SK-N-SH treated with all-trans-retinoic acid at 6 μM for 48 hours (cell line): ENCODE results near the gene SLC35G4.
A peak's percentile ranks its signal among the peaks of the same experiment; 100 is the strongest.

Experiments used
- ATAC-seq: fragments of 200-7000 bp; cut with Tn5 transposase; 3 replicates; pipeline ENCODE4 v1.9.1; 2020; ENCODE audit warnings: mild to moderate bottlenecking, moderate library complexity
- ARNTL ChIP-seq: fragments of 450-650 bp; formaldehyde crosslinking; IDR thresholded peaks from 2 replicates; pipeline ENCODE4 v1.5.0; 2020; ENCODE audit warnings: low read depth, mild to moderate bottlenecking, moderate library complexity, borderline replicate concordance
- BACH2 ChIP-seq: fragments of 250-450 bp; sonication (Bioruptor Pico); IDR thresholded peaks from 2 replicates; pipeline ENCODE4 v1.9.0; 2021; ENCODE audit warnings: mild to moderate bottlenecking, borderline replicate concordance
- CSDC2 ChIP-seq: fragments of 250-450 bp; sonication (Bioruptor Pico); IDR thresholded peaks from 2 replicates; pipeline ENCODE4 v1.5.0; 2020; ENCODE audit warnings: mild to moderate bottlenecking, moderate library complexity
- ESRRG ChIP-seq: fragments of 250-450 bp; sonication (Bioruptor Pico); IDR thresholded peaks from 2 replicates; pipeline ENCODE4 v1.6.1; 2021; ENCODE audit warnings: mild to moderate bottlenecking
- GLIS3 ChIP-seq: fragments of 250-450 bp; sonication (Bioruptor Pico); IDR thresholded peaks from 2 replicates; pipeline ENCODE4 v1.5.0; 2020; ENCODE audit warnings: mild to moderate bottlenecking, moderate library complexity
- OSR1 ChIP-seq: fragments of 250-450 bp; sonication (Bioruptor Pico); IDR thresholded peaks from 2 replicates; pipeline ENCODE4 v1.8.0; 2022; ENCODE audit warnings: moderate library complexity, mild to moderate bottlenecking, inconsistent platforms
- PATZ1 ChIP-seq: fragments of 250-450 bp; sonication (Bioruptor Pico); IDR thresholded peaks from 2 replicates; pipeline ENCODE4 v1.8.0; 2020; ENCODE audit warnings: mild to moderate bottlenecking, moderate library complexity, borderline replicate concordance
- POU6F1 ChIP-seq: fragments of 250-450 bp; sonication (Bioruptor Pico); IDR thresholded peaks from 2 replicates; pipeline ENCODE4 v1.8.0; 2021; ENCODE audit warnings: low read depth, mild to moderate bottlenecking, moderate library complexity, borderline replicate concordance
- PPARA ChIP-seq: fragments of 250-450 bp; sonication (Bioruptor Pico); IDR thresholded peaks from 2 replicates; pipeline ENCODE4 v1.5.0; 2020; ENCODE audit warnings: mild to moderate bottlenecking, borderline replicate concordance
- RARB ChIP-seq: fragments of 250-450 bp; sonication (Bioruptor Pico); IDR thresholded peaks from 2 replicates; pipeline ENCODE4 v1.8.0; 2021; ENCODE audit warnings: mild to moderate bottlenecking, moderate library complexity
- SNAI2 ChIP-seq: fragments of 250-450 bp; sonication (Bioruptor Pico); IDR thresholded peaks from 2 replicates; pipeline ENCODE4 v1.5.0; 2020; ENCODE audit warnings: mild to moderate bottlenecking, moderate library complexity
- TCF4 ChIP-seq: fragments of 250-450 bp; sonication (Bioruptor Pico); IDR thresholded peaks from 2 replicates; pipeline ENCODE4 v1.8.0; 2021; ENCODE audit warnings: mild to moderate bottlenecking, moderate library complexity, borderline replicate concordance
- TOX ChIP-seq: fragments of 250-450 bp; sonication (Bioruptor Pico); IDR thresholded peaks from 2 replicates; pipeline ENCODE4 v1.8.0; 2021; ENCODE audit warnings: mild to moderate bottlenecking, moderate library complexity, borderline replicate concordance
- ZC3H10 ChIP-seq: fragments of 250-450 bp; sonication (Bioruptor Pico); IDR thresholded peaks from 2 replicates; pipeline ENCODE4 v1.5.1; 2021; ENCODE audit warnings: mild to moderate bottlenecking, moderate library complexity
- ZFP3 ChIP-seq: fragments of 250-450 bp; sonication (Bioruptor Pico); IDR thresholded peaks from 2 replicates; pipeline ENCODE4 v1.5.0; 2020; ENCODE audit warnings: mild to moderate bottlenecking, moderate library complexity
- ZNF565 ChIP-seq: fragments of 450-650 bp; formaldehyde crosslinking; conservative IDR thresholded peaks from 2 replicates; pipeline ENCODE4 v1.5.0; 2020; ENCODE audit warnings: low read depth, mild to moderate bottlenecking, moderate library complexity
- ZNF70 ChIP-seq: fragments of 450-650 bp; formaldehyde crosslinking; IDR thresholded peaks from 2 replicates; pipeline ENCODE4 v1.5.0; 2020; ENCODE audit warnings: mild to moderate bottlenecking, moderate library complexity
- ZNF8 ChIP-seq: fragments of 450-650 bp; formaldehyde crosslinking; IDR thresholded peaks from 2 replicates; pipeline ENCODE4 v1.5.0; 2020; ENCODE audit warnings: mild to moderate bottlenecking, moderate library complexity
- TF ChIP-seq, protein P1 (sequence below): fragments of 250-450 bp; sonication (Bioruptor Pico); IDR thresholded peaks from 2 replicates; pipeline ENCODE4 v1.5.1; 2020; ENCODE audit warnings: low read depth, mild to moderate bottlenecking, moderate library complexity
- TF ChIP-seq, protein P2 (sequence below): fragments of 250-450 bp; sonication (Bioruptor Pico); IDR thresholded peaks from 2 replicates; pipeline ENCODE4 v1.5.0; 2020; ENCODE audit warnings: mild to moderate bottlenecking, moderate library complexity
- TF ChIP-seq, protein P3 (sequence below): fragments of 250-450 bp; sonication (Bioruptor Pico); IDR thresholded peaks from 2 replicates; pipeline ENCODE4 v1.5.1; 2021; ENCODE audit warnings: mild to moderate bottlenecking, moderate library complexity

Gene SLC35G4

DNA sequence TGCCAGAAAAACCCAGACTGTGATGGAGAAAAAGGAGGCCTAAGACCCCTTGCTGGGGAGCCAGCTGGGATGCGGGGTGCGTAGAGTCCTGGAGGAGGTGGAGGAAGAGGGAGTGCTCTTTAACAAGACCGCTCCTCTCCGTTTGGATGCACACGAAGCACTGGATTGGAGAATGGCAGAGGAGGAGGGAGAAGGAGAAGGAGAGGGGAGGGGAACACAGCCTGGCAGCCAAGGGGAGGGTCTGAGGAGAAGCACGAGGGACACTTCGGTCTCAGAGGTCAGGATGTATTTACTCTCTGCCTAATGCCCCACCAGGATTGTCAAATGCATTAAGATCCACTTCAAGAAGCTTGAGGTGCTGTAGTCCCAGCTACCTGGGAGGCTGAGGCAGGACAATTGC, 42.0 kb upstream of the SLC35G4 start:
- TF ChIP-seq GLIS3 (no peak), ARNTL (CRISPR knock-in tag) (no peak), SNAI2 (CRISPR knock-in tag) (no peak), ZNF565 (CRISPR knock-in tag) (no peak), BACH2 (CRISPR knock-in tag) (no peak)
- TF ChIP-seq, protein P1, sequence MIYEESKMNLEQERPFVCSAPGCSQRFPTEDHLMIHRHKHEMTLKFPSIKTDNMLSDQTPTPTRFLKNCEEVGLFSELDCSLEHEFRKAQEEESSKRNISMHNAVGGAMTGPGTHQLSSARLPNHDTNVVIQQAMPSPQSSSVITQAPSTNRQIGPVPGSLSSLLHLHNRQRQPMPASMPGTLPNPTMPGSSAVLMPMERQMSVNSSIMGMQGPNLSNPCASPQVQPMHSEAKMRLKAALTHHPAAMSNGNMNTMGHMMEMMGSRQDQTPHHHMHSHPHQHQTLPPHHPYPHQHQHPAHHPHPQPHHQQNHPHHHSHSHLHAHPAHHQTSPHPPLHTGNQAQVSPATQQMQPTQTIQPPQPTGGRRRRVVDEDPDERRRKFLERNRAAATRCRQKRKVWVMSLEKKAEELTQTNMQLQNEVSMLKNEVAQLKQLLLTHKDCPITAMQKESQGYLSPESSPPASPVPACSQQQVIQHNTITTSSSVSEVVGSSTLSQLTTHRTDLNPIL = no peak
- no peak for ATAC-seq

DNA sequence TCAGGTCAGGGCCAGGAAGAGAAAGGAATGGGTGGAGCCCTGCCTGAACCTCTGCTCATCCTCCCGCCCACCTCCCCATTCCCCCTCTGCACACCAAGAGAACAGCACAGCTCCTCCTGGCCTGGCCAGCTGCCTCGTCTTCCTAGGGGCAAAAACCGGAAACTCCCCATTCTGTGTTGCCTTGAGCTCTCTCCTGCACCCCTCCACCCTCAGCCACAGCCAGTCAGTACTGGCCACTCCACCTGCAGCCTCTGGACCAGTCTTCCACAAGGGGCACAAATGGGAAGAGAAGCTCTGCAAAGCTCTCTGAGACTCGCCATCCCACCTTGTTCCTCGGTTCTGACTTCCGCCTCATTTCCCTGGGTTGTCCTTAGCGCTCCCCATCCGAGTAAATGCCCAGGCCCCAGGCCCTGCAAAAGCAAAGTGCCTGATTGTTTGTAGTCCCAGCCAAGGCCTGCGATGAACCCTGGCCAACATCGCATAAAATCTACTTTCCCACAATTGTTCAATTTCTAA, 39.3 kb upstream of the SLC35G4 start:
- ATAC-seq = peak; percentile 50
- TF ChIP-seq, protein P2, sequence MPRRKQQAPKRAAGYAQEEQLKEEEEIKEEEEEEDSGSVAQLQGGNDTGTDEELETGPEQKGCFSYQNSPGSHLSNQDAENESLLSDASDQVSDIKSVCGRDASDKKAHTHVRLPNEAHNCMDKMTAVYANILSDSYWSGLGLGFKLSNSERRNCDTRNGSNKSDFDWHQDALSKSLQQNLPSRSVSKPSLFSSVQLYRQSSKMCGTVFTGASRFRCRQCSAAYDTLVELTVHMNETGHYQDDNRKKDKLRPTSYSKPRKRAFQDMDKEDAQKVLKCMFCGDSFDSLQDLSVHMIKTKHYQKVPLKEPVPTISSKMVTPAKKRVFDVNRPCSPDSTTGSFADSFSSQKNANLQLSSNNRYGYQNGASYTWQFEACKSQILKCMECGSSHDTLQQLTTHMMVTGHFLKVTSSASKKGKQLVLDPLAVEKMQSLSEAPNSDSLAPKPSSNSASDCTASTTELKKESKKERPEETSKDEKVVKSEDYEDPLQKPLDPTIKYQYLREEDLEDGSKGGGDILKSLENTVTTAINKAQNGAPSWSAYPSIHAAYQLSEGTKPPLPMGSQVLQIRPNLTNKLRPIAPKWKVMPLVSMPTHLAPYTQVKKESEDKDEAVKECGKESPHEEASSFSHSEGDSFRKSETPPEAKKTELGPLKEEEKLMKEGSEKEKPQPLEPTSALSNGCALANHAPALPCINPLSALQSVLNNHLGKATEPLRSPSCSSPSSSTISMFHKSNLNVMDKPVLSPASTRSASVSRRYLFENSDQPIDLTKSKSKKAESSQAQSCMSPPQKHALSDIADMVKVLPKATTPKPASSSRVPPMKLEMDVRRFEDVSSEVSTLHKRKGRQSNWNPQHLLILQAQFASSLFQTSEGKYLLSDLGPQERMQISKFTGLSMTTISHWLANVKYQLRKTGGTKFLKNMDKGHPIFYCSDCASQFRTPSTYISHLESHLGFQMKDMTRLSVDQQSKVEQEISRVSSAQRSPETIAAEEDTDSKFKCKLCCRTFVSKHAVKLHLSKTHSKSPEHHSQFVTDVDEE (CRISPR knock-in tag) = no peak
- TF ChIP-seq PPARA (no peak), CSDC2 (CRISPR knock-in tag) (no peak), TCF4 (CRISPR knock-in tag) (no peak), GLIS3 (no peak), ARNTL (CRISPR knock-in tag) (no peak), PATZ1 (no peak), BACH2 (CRISPR knock-in tag) (no peak), TOX (CRISPR knock-in tag) (no peak), ZNF70 (no peak), ZNF565 (CRISPR knock-in tag) (no peak), ZFP3 (CRISPR knock-in tag) (no peak), OSR1 (no peak), ZNF8 (CRISPR knock-in tag) (no peak), RARB (no peak), ESRRG (CRISPR knock-in tag) (no peak), POU6F1 (CRISPR knock-in tag) (no peak)
- TF ChIP-seq, protein P3, sequence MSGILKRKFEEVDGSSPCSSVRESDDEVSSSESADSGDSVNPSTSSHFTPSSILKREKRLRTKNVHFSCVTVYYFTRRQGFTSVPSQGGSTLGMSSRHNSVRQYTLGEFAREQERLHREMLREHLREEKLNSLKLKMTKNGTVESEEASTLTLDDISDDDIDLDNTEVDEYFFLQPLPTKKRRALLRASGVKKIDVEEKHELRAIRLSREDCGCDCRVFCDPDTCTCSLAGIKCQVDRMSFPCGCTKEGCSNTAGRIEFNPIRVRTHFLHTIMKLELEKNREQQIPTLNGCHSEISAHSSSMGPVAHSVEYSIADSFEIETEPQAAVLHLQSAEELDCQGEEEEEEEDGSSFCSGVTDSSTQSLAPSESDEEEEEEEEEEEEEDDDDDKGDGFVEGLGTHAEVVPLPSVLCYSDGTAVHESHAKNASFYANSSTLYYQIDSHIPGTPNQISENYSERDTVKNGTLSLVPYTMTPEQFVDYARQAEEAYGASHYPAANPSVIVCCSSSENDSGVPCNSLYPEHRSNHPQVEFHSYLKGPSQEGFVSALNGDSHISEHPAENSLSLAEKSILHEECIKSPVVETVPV = no peak
- TF ChIP-seq, all 23 proteins: peak for 0

DNA sequence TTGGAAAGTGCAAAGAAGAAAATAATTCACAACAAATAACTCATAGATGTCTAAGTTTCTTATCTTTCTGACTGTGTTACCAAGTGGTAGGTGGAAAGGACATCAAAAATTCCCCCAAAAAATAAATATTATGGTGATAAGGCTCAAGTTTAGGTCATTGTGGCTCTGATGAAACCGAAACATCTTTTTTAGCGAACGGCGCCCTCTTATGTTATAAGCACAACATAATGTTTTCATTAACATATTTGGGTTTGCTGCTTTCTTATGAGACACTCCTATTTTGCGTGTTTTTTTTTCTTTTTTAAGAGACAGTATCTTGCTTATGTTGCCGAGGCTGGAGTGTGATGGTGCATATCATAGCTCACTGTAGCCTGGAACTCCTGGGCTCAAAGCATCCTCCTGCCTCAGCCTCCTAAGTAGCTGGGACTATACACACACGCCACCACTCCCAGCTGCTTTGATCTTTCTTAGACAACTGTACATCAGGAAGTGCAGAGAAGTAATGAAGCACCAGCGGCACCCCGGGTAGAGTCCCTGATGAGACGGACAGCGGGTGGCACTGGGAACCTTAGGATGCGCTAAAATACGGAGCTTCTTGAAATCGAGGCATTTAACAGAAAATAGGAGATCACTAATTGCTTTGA, 38.5 kb upstream of the SLC35G4 start:
- peak; percentile 74 for ATAC-seq
- TF ChIP-seq ZNF70 (no peak), ESRRG (CRISPR knock-in tag) (no peak), BACH2 (CRISPR knock-in tag) (no peak), ZC3H10 (CRISPR knock-in tag) (no peak)
- TF ChIP-seq, protein P3 = no peak
- TF ChIP-seq, protein P1 = no peak
